ENCODE results near the gene CEBPG.
A peak's percentile ranks its signal among the peaks of the same experiment; 100 is the strongest.

Gene CEBPG

GRCh38 chr19:33373453-33374235, at the start of gene CEBPG:
Gene CEBPG (plus strand): TSS chr19:33373709. CDS start chr19:33379240, 5,531 bp downstream.
- intact Hi-C loops (cut with micrococcal nuclease) = loop anchor here (1.0 to 10.0 kb wide), 4 partner anchors 41 to 197 kb away; partner anchors contain the start of gene CEBPA
- peaks cover 54% of the 10 kb centered on the region for H3K4me1 Mint-ChIP-seq (ENCODE audit: low read depth)

GRCh38 chr19:33324628-33325027, 48.9 kb upstream of the CEBPG start:
- Mint-ChIP-seq H3K36me3 (ENCODE audit: low read depth) (no peaks in the 10 kb centered on the region), H3K27me3 (no peaks in the 10 kb centered on the region), H3K27ac (no peak overlapping the region), H3K4me3 (no peak overlapping the region), H3K9me3 (peaks cover 9% of the 10 kb centered on the region), H3K4me1 (ENCODE audit: low read depth) (peaks cover 15% of the 10 kb centered on the region)
- intact Hi-C loops (cut with micrococcal nuclease) = no loop called here

More at GRCh38 chr19:33373453-33374235, at the start of gene CEBPG:
- H3K9me3 Mint-ChIP-seq = no peaks in the 10 kb centered on the region
- no peaks in the 10 kb centered on the region for H3K27me3 Mint-ChIP-seq
- H3K4me3 Mint-ChIP-seq = peak within 1 kb of the TSS; percentile 87
- H3K36me3 Mint-ChIP-seq (ENCODE audit: low read depth) = peaks cover 27% of the 10 kb centered on the region
- H3K27ac Mint-ChIP-seq = peak within 1 kb of the TSS; percentile 95

GRCh38 chr19:33325920-33326319, 47.6 kb upstream of the CEBPG start:
- H3K27ac Mint-ChIP-seq = no peak overlapping the region
- intact Hi-C loops (cut with micrococcal nuclease) = no loop called here
- H3K36me3 Mint-ChIP-seq (ENCODE audit: low read depth) = no peaks in the 10 kb centered on the region
- no peaks in the 10 kb centered on the region for H3K27me3 Mint-ChIP-seq
- peaks cover 27% of the 10 kb centered on the region for H3K4me1 Mint-ChIP-seq (ENCODE audit: low read depth)
- H3K9me3 Mint-ChIP-seq = peaks cover 9% of the 10 kb centered on the region
- H3K4me3 Mint-ChIP-seq = no peak overlapping the region

GRCh38 chr19:33329060-33329459, 44.4 kb upstream of the CEBPG start:
- intact Hi-C loops (cut with micrococcal nuclease) = no loop called here
- Mint-ChIP-seq H3K27ac (peak overlapping the region; percentile 90), H3K4me3 (no peak overlapping the region), H3K27me3 (no peaks in the 10 kb centered on the region), H3K4me1 (ENCODE audit: low read depth) (peaks cover 50% of the 10 kb centered on the region), H3K36me3 (ENCODE audit: low read depth) (no peaks in the 10 kb centered on the region), H3K9me3 (peaks cover 9% of the 10 kb centered on the region)

- Mint-ChIP-seq H3K36me3 (ENCODE audit: low read depth) (no peaks in the 10 kb centered on the region), H3K4me3 (no peak overlapping the region), H3K27ac (peak overlapping the region; percentile 90), H3K9me3 (peaks cover 9% of the 10 kb centered on the region), H3K27me3 (no peaks in the 10 kb centered on the region), H3K4me1 (ENCODE audit: low read depth) (peaks cover 50% of the 10 kb centered on the region)
- intact Hi-C loops (cut with micrococcal nuclease) = no loop called here
These were observed 43.8 kb upstream of the CEBPG start for GRCh38 chr19:33329736-33330135.

- Mint-ChIP-seq H3K9me3 (no peaks in the 10 kb centered on the region), H3K27ac (peak overlapping the region; percentile 90), H3K4me1 (ENCODE audit: low read depth) (peaks cover 50% of the 10 kb centered on the region), H3K36me3 (ENCODE audit: low read depth) (no peaks in the 10 kb centered on the region), H3K27me3 (no peaks in the 10 kb centered on the region), H3K4me3 (no peak overlapping the region)
- intact Hi-C loops (cut with micrococcal nuclease) = loop anchor here (2.0 kb wide), 1 partner anchor 41 kb away; the partner anchor contains the start of gene CEBPG
These were observed 41.3 kb upstream of the CEBPG start for GRCh38 chr19:33332248-33332647.

GRCh38 chr19:33333151-33333550, 40.4 kb upstream of the CEBPG start:
- H3K4me1 Mint-ChIP-seq (ENCODE audit: low read depth) = peaks cover 50% of the 10 kb centered on the region
- no peaks in the 10 kb centered on the region for H3K9me3 Mint-ChIP-seq
- peak overlapping the region; percentile 90 for H3K27ac Mint-ChIP-seq
- intact Hi-C loops (cut with micrococcal nuclease) = loop anchor here (2.0 kb wide), 1 partner anchor 40 kb away; the partner anchor contains the start of gene CEBPG
- no peaks in the 10 kb centered on the region for H3K36me3 Mint-ChIP-seq (ENCODE audit: low read depth)
- no peak overlapping the region for H3K4me3 Mint-ChIP-seq
- H3K27me3 Mint-ChIP-seq = no peaks in the 10 kb centered on the region

- Mint-ChIP-seq H3K27me3 (no peaks in the 10 kb centered on the region), H3K4me3 (no peak overlapping the region), H3K27ac (no peak overlapping the region), H3K36me3 (ENCODE audit: low read depth) (no peaks in the 10 kb centered on the region), H3K9me3 (no peaks in the 10 kb centered on the region), H3K4me1 (ENCODE audit: low read depth) (peaks cover 46% of the 10 kb centered on the region)
- intact Hi-C loops (cut with micrococcal nuclease) = loop anchor here (2.0 kb wide), 1 partner anchor 39 kb away; the partner anchor contains the start of gene CEBPG
These were observed 39.9 kb upstream of the CEBPG start for GRCh38 chr19:33333642-33334041.

- Mint-ChIP-seq H3K27me3 (no peaks in the 10 kb centered on the region), H3K9me3 (no peaks in the 10 kb centered on the region), H3K4me1 (ENCODE audit: low read depth) (peaks cover 46% of the 10 kb centered on the region), H3K27ac (no peak overlapping the region), H3K36me3 (ENCODE audit: low read depth) (no peaks in the 10 kb centered on the region), H3K4me3 (no peak overlapping the region)
- intact Hi-C loops (cut with micrococcal nuclease) = no loop called here
These were observed 39.2 kb upstream of the CEBPG start for GRCh38 chr19:33334271-33334670.

- H3K9me3 Mint-ChIP-seq = no peaks in the 10 kb centered on the region
- intact Hi-C loops (cut with micrococcal nuclease) = no loop called here
- H3K27me3 Mint-ChIP-seq = no peaks in the 10 kb centered on the region
- H3K27ac Mint-ChIP-seq = no peak overlapping the region
- no peaks in the 10 kb centered on the region for H3K36me3 Mint-ChIP-seq (ENCODE audit: low read depth)
- peaks cover 38% of the 10 kb centered on the region for H3K4me1 Mint-ChIP-seq (ENCODE audit: low read depth)
- H3K4me3 Mint-ChIP-seq = no peak overlapping the region
These were observed 38.1 kb upstream of the CEBPG start for GRCh38 chr19:33335446-33335845.

- Mint-ChIP-seq H3K27me3 (peaks cover 3% of the 10 kb centered on the region), H3K27ac (no peak overlapping the region), H3K36me3 (ENCODE audit: low read depth) (no peaks in the 10 kb centered on the region), H3K4me1 (ENCODE audit: low read depth) (peaks cover 20% of the 10 kb centered on the region), H3K4me3 (no peak overlapping the region), H3K9me3 (no peaks in the 10 kb centered on the region)
- intact Hi-C loops (cut with micrococcal nuclease) = no loop called here
These were observed 34.2 kb upstream of the CEBPG start for GRCh38 chr19:33339016-33339984.

GRCh38 chr19:33340991-33341390, 32.5 kb upstream of the CEBPG start:
- no peaks in the 10 kb centered on the region for H3K9me3 Mint-ChIP-seq
- H3K27me3 Mint-ChIP-seq = peaks cover 8% of the 10 kb centered on the region
- intact Hi-C loops (cut with micrococcal nuclease) = no loop called here
- no peaks in the 10 kb centered on the region for H3K36me3 Mint-ChIP-seq (ENCODE audit: low read depth)
- peaks cover 30% of the 10 kb centered on the region for H3K4me1 Mint-ChIP-seq (ENCODE audit: low read depth)
- no peak overlapping the region for H3K4me3 Mint-ChIP-seq
- no peak overlapping the region for H3K27ac Mint-ChIP-seq

- H3K27ac Mint-ChIP-seq = no peak overlapping the region
- no peak overlapping the region for H3K4me3 Mint-ChIP-seq
- H3K4me1 Mint-ChIP-seq (ENCODE audit: low read depth) = peaks cover 30% of the 10 kb centered on the region
- no peaks in the 10 kb centered on the region for H3K36me3 Mint-ChIP-seq (ENCODE audit: low read depth)
- peaks cover 11% of the 10 kb centered on the region for H3K27me3 Mint-ChIP-seq
- intact Hi-C loops (cut with micrococcal nuclease) = no loop called here
- no peaks in the 10 kb centered on the region for H3K9me3 Mint-ChIP-seq
These were observed 30.2 kb upstream of the CEBPG start for GRCh38 chr19:33343301-33343700.

All from dendritic cell treated with granulocyte-macrophage colony-stimulating factor and Interleukin-4, amounts not matched to agents 40 ng/mL and 50 ng/mL, for 4 days (primary cell).